GM21390 (cell line): Measurements from ENCODE around the gene CDKN1A.
"Not testable (repeated sequence)": the region's sequence is repeated elsewhere in the genome, so short reads cannot be mapped to it uniquely, and the experiment has no call there.

Experiments
- ATAC-seq: cut with Tn5 transposase; IDR thresholded peaks from one replicate; pipeline ENCODE4 v1.9.1; 2021; ENCODE audit not compliant: unreplicated experiment

CDKN1A gene

GRCh38 chr6:36718560-36718959 lies 40.0 kb downstream of the CDKN1A start:
- ATAC-seq, result no peak

GRCh38 chr6:36719126-36719525 lies 40.6 kb downstream of the CDKN1A start:
- no peak for ATAC-seq

- ATAC-seq, result no peak
Observed at GRCh38 chr6:36720251-36721141, 42.0 kb downstream of the CDKN1A start.

- no peak for ATAC-seq
Observed at GRCh38 chr6:36721369-36722140, 43.0 kb downstream of the CDKN1A start.

GRCh38 chr6:36722365-36722764 lies 43.9 kb downstream of the CDKN1A start:
- ATAC-seq, result no peak

GRCh38 chr6:36722879-36723278 lies 44.4 kb downstream of the CDKN1A start:
- ATAC-seq, result no peak

GRCh38 chr6:36723992-36724391 lies 45.5 kb downstream of the CDKN1A start:
- not testable (repeated sequence) for ATAC-seq

GRCh38 chr6:36724514-36725390 lies 46.2 kb downstream of the CDKN1A start:
- no peak for ATAC-seq

GRCh38 chr6:36725581-36725980 lies 47.1 kb downstream of the CDKN1A start:
- no peak for ATAC-seq

- no peak for ATAC-seq
Observed at GRCh38 chr6:36727505-36728021, 49.0 kb downstream of the CDKN1A start.

- ATAC-seq, result no peak
Observed at GRCh38 chr6:36728289-36729160, 50.0 kb downstream of the CDKN1A start.

GRCh38 chr6:36729161-36729524 lies 50.6 kb downstream of the CDKN1A start:
- ATAC-seq, result no peak

- no peak for ATAC-seq
Observed at GRCh38 chr6:36730424-36731380, 52.2 kb downstream of the CDKN1A start.

- ATAC-seq, result no peak
Observed at GRCh38 chr6:36731622-36732310, 53.3 kb downstream of the CDKN1A start.

- ATAC-seq, result no peak
Observed at GRCh38 chr6:36733300-36733699, 54.8 kb downstream of the CDKN1A start.

GRCh38 chr6:36734486-36735060 lies 56.1 kb downstream of the CDKN1A start:
- ATAC-seq, result no peak

GRCh38 chr6:36735110-36736071 lies 56.9 kb downstream of the CDKN1A start:
- no peak for ATAC-seq
